Endothelial cell of umbilical vein (primary cell): Measurements from ENCODE around the gene MARCHF9. TPM values are rescaled to one million over a fixed set of nuclear protein-coding genes. Genes with fewer than 3 reads are reported as not detected.

Experiments used
- BruUV-seq: library from RNA; stranded (reverse); fragments of 400-500 nt; replicated peaks from 2 replicates; lab custom pipeline; 2021; lab: Mats Ljungman, UMichigan
- CTCF ChIA-PET: fragments of 300-600, 350-600 bp; sonication (Branson Sonifier 250); formaldehyde crosslinking; loops from one replicate; lab custom pipeline; 2021; ENCODE audit warnings: antibody characterized with exemption, inconsistent platforms; lab: Charles Lee
- POLR2A ChIA-PET: fragments of 300-600, 350-600 bp; sonication (Branson Sonifier 250); formaldehyde crosslinking; loops from one replicate; lab custom pipeline; 2021; ENCODE audit warnings: antibody characterized with exemption, inconsistent platforms; lab: Charles Lee
- DNase-seq: peaks from one replicate; pipeline ENCODE4 v3.0.0-alpha.2; 2011; ENCODE audit warnings: low read depth, low spot score
- FAIRE-seq: peaks from 2 replicates; lab custom pipeline; 2011; peaks lifted over from hg19 to GRCh38; lab: Jason Lieb, UNC
- H2AFZ ChIP-seq: 2 replicates; pipeline ENCODE4 v1.6.0; 2012; ENCODE audit warnings: low read depth, low read length, control low read depth, inconsistent platforms
- H3K27ac ChIP-seq: 2 replicates; pipeline ENCODE4 v1.5.1; 2011; ENCODE audit warnings: low read depth, mild to moderate bottlenecking, control low read depth, low read length, moderate library complexity; ENCODE audit not compliant: insufficient read depth
- H3K27me3 ChIP-seq, 2 experiments: 2 replicates each; pipeline versions ENCODE4 v1.6.0 to v1.6.1; 2011; ENCODE audit warnings: low read length in 2 of 2, mixed read lengths in 1 of 2; ENCODE audit not compliant: control insufficient read depth in 2 of 2, insufficient read depth in 2 of 2
- H3K36me3 ChIP-seq, 2 experiments: 2 replicates in 1 of 2; 3 replicates in 1 of 2; pipeline ENCODE4 v1.5.1; 2011; ENCODE audit warnings: low read length in 2 of 2, mild to moderate bottlenecking in 1 of 2, moderate library complexity in 1 of 2; ENCODE audit not compliant: control insufficient read depth in 2 of 2, insufficient read depth in 2 of 2; ENCODE audit errors: extremely low read depth in 1 of 2
- H3K4me1 ChIP-seq: 3 replicates; pipeline ENCODE4 v1.5.1; 2011; ENCODE audit warnings: mild to moderate bottlenecking, low read length; ENCODE audit not compliant: control insufficient read depth, insufficient read depth; ENCODE audit errors: extremely low read depth
- H3K4me2 ChIP-seq: 2 replicates; pipeline ENCODE4 v1.6.1; 2011; ENCODE audit warnings: low read length, control low read depth, mixed read lengths; ENCODE audit not compliant: insufficient read depth
- H3K4me3 ChIP-seq, 3 experiments: fragments of 200-600 bp in 1 of 3; sonication (generic), shearing (Covaris generic) in 1 of 3; replicated peaks in 1 of 3; 2 replicates each; pipeline ENCODE4 v1.5.1; 2011 to 2016; ENCODE audit warnings: control low read depth in 3 of 3, low read length in 3 of 3, mild to moderate bottlenecking in 2 of 3, inconsistent platforms in 1 of 3, low read depth in 1 of 3, moderate library complexity in 1 of 3; ENCODE audit not compliant: insufficient read depth in 1 of 3
- H3K79me2 ChIP-seq: 2 replicates; pipeline ENCODE4 v1.6.0; 2012; ENCODE audit warnings: low read length, inconsistent platforms; ENCODE audit not compliant: control insufficient read depth, insufficient read depth
- H3K9ac ChIP-seq: replicated peaks from 2 replicates; pipeline ENCODE3; 2011; ENCODE audit warnings: low read length, control low read depth; ENCODE audit not compliant: insufficient read depth; ENCODE audit errors: extremely low read depth
- H3K9me1 ChIP-seq: replicated peaks from 3 replicates; pipeline ENCODE4 v1.6.0; 2011; ENCODE audit warnings: mild to moderate bottlenecking, low read length; ENCODE audit not compliant: control insufficient read depth, insufficient read depth; ENCODE audit errors: extremely low read depth
- H3K9me3 ChIP-seq: replicated peaks from 2 replicates; pipeline ENCODE4 v1.5.1; 2012; ENCODE audit warnings: low read length, inconsistent platforms; ENCODE audit not compliant: control insufficient read depth, insufficient read depth
- H4K20me1 ChIP-seq: replicated peaks from 2 replicates; pipeline ENCODE3; 2011; ENCODE audit warnings: mild to moderate bottlenecking, low read length; ENCODE audit not compliant: control insufficient read depth, insufficient read depth; ENCODE audit errors: extremely low read depth
- EZH2 ChIP-seq: IDR thresholded peaks from 2 replicates; pipeline ENCODE4 v1.6.1; 2012; ENCODE audit warnings: borderline replicate concordance, low read depth, mild to moderate bottlenecking, moderate library complexity, low read length, inconsistent platforms; ENCODE audit not compliant: severe bottlenecking
- FOS ChIP-seq: IDR thresholded peaks from 2 replicates; pipeline ENCODE4 v1.6.1; 2011; ENCODE audit warnings: mild to moderate bottlenecking, low read length, moderate library complexity, borderline replicate concordance; ENCODE audit not compliant: insufficient read depth
- GATA2 ChIP-seq: IDR thresholded peaks from 2 replicates; pipeline ENCODE4 v1.7.0; 2011; ENCODE audit warnings: low read depth, mild to moderate bottlenecking, moderate library complexity, mixed read lengths, low read length; ENCODE audit not compliant: insufficient read length, insufficient read depth
- JUN ChIP-seq: IDR thresholded peaks from 2 replicates; pipeline ENCODE4 v1.6.1; 2011; ENCODE audit warnings: borderline replicate concordance, low read depth; ENCODE audit not compliant: insufficient read length, insufficient read depth
- MAX ChIP-seq: IDR thresholded peaks from 2 replicates; pipeline ENCODE4 v1.6.1; 2011; ENCODE audit not compliant: insufficient read depth, insufficient read length
- POLR2A ChIP-seq: IDR thresholded peaks from 2 replicates; pipeline ENCODE4 v1.6.1; 2012; ENCODE audit warnings: low read depth, mild to moderate bottlenecking, control low read depth, low read length
- POLR2AphosphoS5 ChIP-seq: IDR thresholded peaks from 2 replicates; pipeline ENCODE4 v1.6.1; 2012; ENCODE audit warnings: low read depth, mild to moderate bottlenecking, control low read depth, low read length, moderate library complexity; ENCODE audit not compliant: insufficient read depth
- dilution Hi-C: fragments of 300-500 bp; cut with MboI; formaldehyde crosslinking; loops from one replicate; pipeline ENCODE4 v1.15.0; 2019; ENCODE audit warnings: low sequenced_read_pairs; ENCODE audit not compliant: extremely low pct_ligation_motif_present
- intact Hi-C: fragments of 100-400 bp; cut with micrococcal nuclease; formaldehyde crosslinking; loops from one replicate; pipeline ENCODE4 v1.10.0; 2022
- polyA plus RNA-seq, 4 experiments: library from polyadenylated mRNA; depleted of rRNA in 3 of 4; stranded (reverse) in 3 of 4; unstranded in 1 of 4; fragments of >200 nt; gene quantifications; 2 replicates each; pipeline versions ENCODE4 v1.2.1 to v1.2.3, GENCODE V29; 2011 to 2012; ENCODE audit warnings: missing spikeins in 1 of 4
- total RNA-seq: library from RNA; stranded (reverse); gene quantifications from 2 replicates; pipeline ENCODE4 v1.2.3, GENCODE V29; 2021

Gene MARCHF9
- total and polyA plus RNA-seq, 2 donors (not counting 3 experiments of a cell fraction or from before 2014, with no cell fraction given): 4.6 to 4.8 TPM

- no peaks in the 10 kb centered on the region for H3K9me3 ChIP-seq
- BruUV-seq: no TSS peak
- no peak overlapping the region for H3K4me2 ChIP-seq
- H3K9me1 ChIP-seq: no peaks in the 10 kb centered on the region
- TF ChIP-seq GATA2: no peak
- no peak for TF ChIP-seq POLR2AphosphoS5
- TF ChIP-seq EZH2: no peak
- no peak for TF ChIP-seq JUN
- no peak for TF ChIP-seq MAX
- TF ChIP-seq POLR2A: no peak
- POLR2A ChIA-PET: interaction anchor here (0.6 kb wide), 1 partner anchor 38 kb away, joined by 4 read pairs; no protein-coding TSS in a partner anchor
- no peak overlapping the region for H3K4me3 ChIP-seq
- no peak overlapping the region for H3K27ac ChIP-seq
- CTCF ChIA-PET: interaction anchor here (1.0 to 2.7 kb wide), 2 partner anchors 23 to 53 kb away, joined by 3 to 8 read pairs; no protein-coding TSS in a partner anchor
- dilution Hi-C loops: no loop called here
- no peak overlapping the region for H3K9ac ChIP-seq
- no peak overlapping the region for H2AFZ ChIP-seq
- DNase-seq (no peak), FAIRE-seq (no peak)
- H3K4me1 ChIP-seq: peaks cover 7% of the 10 kb centered on the region
- H4K20me1 ChIP-seq: no peaks in the 10 kb centered on the region
- peaks cover 0 to 3% of the 10 kb centered on the region in 2 experiments for H3K36me3 ChIP-seq
- H3K79me2 ChIP-seq: peaks cover 14% of the 10 kb centered on the region
- intact Hi-C loops: no loop called here
- H3K27me3 ChIP-seq: no peaks in the 10 kb centered on the region
Measured at GRCh38 chr12:57779736-57780135, 24.8 kb downstream of the MARCHF9 start.

DNA sequence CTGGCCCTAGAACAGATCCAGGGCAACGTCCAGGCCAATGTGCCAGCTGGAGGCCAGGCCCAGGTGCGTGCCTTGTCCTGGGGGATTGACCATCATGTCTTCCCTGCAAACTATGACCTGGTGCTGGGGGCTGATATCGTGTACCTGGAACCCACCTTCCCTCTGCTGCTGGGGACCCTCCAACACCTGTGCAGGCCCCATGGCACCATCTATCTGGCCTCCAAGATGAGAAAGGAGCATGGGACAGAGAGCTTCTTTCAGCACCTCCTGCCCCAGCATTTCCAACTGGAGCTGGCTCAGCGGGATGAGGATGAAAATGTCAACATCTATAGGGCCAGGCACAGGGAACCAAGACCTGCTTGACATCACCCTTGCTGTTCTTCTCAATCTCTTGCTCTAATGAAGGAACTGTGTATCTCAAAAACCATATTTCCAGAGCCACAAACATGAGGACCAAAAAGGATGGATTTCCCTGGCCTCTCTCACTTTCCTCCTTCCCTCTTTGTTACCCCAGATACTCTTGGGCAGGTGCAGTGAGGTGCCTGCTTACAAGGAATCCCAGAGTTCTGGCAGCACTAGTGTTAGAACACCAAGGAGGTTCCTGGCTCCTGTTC is 25.5 kb downstream of the MARCHF9 start:
- DNase-seq (no peak), FAIRE-seq (no peak)
- Histone ChIP-seq H3K79me2 (peaks cover 14% of the 10 kb centered on the region), H3K9ac (no peak overlapping the region), H3K4me2 (no peak overlapping the region), H3K4me1 (peaks cover 7% of the 10 kb centered on the region), H3K27ac (no peak overlapping the region), H3K9me3 (no peaks in the 10 kb centered on the region), H3K27me3 (no peaks in the 10 kb centered on the region), H2AFZ (no peak overlapping the region), H3K36me3 (peaks cover 0 to 5% of the 10 kb centered on the region in 2 experiments), H4K20me1 (no peaks in the 10 kb centered on the region), H3K4me3 (no peak overlapping the region), H3K9me1 (no peaks in the 10 kb centered on the region)
- intact Hi-C loops (no loop called here), dilution Hi-C loops (no loop called here)
- ChIA-PET CTCF (interaction anchor here (1.0 to 3.2 kb wide), 3 partner anchors 23 to 54 kb away, joined by 3 to 12 read pairs (median 8); no protein-coding TSS in a partner anchor), POLR2A (interaction anchor here (0.6 kb wide), 1 partner anchor 37 kb away, joined by 4 read pairs; no protein-coding TSS in a partner anchor)
- TF ChIP-seq JUN (no peak), POLR2AphosphoS5 (no peak), EZH2 (no peak), FOS (no peak), POLR2A (no peak)
- BruUV-seq: no TSS peak
